HG02870 (cell line): Measurements from ENCODE around the gene POLR2C.

ENCODE experiments used
- ATAC-seq: cut with Tn5 transposase; IDR thresholded peaks from one replicate; pipeline ENCODE4 v1.9.1; 2021; ENCODE audit warnings: mild to moderate bottlenecking, moderate library complexity; ENCODE audit not compliant: unreplicated experiment

Gene POLR2C

DNA sequence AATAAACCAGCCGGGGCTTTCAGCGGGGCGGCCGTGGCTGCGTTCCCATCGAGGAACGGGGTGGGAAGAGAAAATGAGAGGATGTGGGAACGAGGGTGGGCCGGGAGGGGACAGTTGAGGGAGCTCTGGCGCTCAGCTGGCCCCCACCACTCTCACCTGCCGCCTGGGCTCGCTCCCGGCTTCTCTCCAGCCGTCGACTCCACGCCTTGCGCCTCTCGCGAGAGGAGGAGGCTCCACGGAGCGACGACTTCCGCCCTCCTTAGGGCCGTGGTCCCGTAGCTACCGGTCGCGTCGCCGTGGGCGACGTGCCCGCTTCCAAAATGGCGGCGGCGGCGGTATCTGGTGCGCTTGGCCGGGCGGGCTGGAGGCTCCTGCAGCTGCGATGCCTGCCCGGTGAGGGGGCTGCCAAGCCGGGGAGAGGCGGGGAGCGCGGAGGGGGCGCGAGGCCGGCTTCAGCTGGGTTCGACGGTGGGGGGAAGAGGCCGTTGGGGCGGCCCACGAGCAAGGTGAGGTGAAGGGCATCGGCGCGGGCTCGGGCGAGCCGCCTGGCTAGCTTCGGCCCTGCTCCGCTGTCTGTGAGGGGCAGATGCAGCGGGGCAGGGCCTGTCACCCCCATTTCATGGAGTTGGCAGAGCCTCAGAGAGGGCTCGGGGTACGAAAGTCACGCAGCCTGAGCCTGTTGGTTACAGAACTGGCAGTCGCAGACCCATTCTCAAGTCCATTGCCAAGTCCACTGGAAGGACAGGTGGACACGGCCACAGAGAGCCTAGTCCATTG is 15.1 kb upstream of the POLR2C start, which contains the start of the genes CIAPIN1 and COQ9:
Gene CIAPIN1, minus strand, starts transcription at position 200 of the 777 bp plus-strand sequence. CDS start 6,457 bp downstream, outside the sequence.
Gene COQ9, plus strand, starts transcription at position 294 of the 777 bp plus-strand sequence. Its CDS starts 27 bp downstream, at position 321.
- ATAC-seq = peak; percentile 97

DNA sequence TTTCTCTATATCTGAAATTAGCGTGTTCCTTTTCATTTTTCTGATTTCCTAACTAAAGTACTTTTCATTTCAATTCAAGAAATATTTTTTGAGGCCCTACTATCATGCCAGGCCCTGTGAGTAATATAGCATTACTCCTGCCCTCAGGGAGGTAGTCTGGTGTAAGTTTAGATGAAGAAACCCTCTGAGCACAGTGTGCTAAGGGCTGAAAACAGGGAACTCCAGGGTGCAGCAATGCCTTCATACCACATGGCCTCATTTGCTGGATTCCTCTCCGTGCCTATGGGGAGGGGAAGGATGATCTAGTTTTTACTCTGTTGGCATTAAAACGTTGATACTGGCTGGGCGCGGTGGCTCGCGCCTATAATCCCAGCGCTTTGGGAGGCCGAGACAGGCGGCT is 10.5 kb upstream of the POLR2C start:
- ATAC-seq = no peak

DNA sequence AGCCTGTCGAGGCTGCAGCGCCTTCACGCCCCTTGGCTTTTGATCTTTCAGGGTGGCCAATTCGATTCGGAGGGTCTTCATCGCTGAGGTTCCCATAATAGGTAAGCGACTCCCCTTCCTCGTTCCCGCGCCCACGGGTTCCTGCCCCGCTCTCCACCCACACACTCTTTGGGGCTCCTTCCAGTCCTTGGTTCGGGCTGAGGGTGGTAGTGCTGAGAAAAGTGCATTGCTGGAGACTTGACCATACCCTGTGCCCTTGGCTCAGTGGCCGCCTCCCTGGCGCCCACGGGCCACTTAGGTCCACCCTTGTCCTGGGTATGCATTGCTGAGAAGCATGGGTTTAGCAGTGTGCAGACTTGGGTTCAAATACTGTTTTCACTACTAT is 491 bp downstream of the POLR2C start:
- no peak for ATAC-seq

DNA sequence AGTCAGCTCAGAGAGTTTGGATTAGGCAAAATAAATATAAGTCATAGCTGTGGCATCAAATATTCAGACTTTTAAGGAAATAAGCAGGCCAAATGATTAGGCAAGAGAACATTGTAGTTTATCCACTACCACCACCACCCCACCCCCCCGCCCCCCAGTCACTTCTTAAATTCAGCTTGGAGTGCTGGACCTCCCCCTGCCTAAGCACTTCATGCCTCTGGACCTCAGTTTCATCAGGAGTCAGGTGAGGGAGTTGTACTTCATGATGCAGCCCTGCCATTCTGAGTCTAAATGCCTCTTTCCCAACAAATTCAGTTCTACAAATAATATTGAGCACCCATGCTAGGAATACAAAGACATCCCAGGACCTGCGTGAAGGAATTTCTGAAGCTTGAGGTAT is 2.0 kb downstream of the POLR2C start:
- no peak for ATAC-seq

DNA sequence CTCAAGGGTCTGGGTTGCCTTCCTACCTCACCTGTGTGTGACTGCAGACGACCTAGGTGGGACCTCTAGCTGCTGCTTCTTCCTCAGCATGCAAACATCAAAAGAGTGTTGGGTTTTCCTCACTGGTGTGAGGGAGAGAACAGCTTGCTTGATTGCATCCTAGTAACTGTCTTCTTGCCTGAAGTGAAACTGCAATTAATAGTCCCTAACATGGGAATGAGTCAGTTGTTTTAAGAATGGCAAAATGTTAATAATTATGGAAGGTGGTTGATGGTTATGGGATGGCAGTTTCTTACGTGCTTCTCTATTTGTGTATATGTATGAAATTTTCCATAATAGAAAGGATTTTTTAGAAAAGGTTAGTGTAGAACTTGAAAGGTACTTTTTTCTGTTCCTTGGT is 5.9 kb downstream of the POLR2C start:
- ATAC-seq = no peak

DNA sequence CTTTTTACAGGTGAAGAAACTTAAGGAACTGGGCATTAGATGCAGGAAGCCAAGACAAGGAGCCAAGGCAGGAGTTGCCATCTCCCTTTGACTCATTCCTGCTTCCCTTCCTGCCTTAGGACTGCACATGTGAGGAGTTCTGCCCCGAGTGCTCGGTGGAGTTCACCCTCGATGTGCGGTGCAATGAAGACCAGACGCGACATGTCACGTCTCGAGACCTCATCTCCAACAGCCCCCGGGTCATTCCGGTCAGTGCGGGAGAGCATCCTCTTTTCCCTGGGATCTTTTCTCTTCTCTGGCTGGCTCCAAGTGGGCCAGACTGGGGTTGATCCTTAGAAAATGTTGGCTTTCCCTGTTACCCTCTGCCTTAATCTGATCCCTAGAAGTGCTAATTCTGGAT is 6.6 kb downstream of the POLR2C start:
- no peak for ATAC-seq

DNA sequence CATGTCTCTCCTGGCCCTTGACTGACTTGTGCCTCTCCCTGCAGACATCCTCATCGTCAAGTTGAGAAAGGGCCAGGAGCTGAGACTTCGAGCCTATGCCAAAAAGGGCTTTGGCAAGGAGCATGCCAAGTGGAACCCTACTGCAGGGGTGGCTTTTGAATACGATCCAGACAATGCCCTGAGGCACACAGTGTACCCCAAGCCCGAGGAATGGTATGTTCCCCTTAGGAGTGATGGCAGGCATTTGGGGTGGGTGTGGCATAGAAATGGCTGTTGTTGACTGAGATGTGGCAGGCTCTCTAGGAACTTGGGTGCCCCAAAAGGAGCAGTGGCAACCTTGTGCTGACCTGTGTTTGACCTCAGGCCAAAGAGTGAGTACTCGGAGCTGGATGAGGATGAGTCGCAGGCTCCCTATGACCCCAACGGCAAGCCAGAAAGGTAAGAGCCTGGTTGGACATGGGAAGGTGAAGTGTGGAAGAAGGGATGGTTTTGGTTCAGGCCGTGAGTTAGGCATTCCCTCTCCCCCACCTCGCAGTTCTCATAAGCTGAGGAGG is 7.5 kb downstream of the POLR2C start:
- ATAC-seq = no peak

DNA sequence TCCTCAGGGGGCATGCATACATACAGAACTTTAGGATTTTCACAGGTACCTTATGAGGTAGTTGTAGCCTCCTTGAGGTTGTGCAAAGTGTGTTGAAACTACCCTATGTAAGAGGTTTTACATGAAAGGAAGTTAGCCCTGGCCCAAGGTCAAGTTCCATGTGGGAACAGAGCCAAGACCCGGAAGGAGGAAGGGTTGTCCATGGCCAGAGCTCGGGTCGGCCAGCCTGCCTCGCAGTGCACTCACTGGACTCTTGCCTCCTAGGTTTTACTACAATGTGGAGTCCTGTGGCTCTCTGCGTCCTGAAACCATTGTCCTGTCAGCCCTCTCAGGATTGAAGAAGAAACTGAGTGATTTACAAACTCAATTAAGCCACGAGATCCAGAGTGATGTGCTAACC is 8.2 kb downstream of the POLR2C start:
- no peak for ATAC-seq

DNA sequence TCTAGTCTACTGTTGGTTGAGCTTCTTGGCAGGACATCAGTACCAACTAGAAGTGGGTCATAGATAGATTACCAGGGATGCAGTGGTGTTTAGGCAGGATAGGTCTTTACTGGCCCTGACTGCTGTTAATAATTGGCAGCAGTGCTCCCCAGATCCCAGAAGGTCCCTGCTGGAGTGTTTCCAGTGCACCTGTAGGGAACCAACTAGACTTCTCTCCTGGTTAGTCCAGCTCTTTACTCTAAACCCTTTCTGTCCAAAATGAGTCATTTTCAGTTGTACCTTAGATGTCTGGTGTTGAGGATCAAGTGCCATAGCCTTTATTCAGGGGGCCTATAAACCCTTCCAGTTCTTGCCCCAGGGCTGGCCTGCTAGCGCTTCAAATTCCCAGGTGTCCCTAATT is 8.7 kb downstream of the POLR2C start:
- ATAC-seq = no peak

DNA sequence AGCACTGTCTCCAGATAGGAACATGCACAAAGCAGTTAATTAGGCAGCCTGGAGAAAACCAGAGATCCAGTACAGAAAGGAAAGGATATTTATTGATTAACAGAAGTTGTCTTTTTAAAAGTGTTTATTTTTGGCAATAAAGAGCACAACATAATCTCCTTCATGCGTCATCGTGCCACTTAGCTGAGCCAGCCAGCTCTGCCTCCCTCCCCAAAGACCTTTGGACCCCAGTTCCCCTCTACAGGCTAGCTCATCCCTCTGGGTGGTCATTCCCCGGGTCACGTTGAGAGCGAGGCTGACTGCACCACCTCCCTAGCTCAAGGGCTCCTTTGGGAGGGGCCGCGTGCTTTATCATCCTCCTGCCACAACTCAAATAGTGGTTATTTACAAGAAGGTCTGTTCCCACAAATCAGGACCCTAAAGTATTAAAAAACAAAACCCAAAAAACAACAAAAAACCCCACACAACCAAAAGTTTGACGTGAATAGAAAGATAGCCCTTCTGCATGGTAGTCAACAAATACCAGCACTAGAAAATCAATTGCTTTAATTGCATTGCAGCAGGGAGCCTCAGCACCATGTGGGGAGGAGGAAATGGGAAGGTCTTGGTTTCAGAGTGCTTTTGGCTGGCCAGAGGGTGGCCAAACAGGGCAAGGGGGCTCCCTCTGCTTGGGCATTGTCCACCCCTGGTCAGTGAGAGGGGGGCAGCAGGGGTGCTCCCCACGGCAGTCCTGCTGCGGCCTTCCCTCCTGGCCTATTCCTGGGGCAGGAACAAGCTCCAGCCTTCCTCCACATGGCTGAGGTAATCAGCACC is 9.6 kb downstream of the POLR2C start:
- no peak for ATAC-seq

DNA sequence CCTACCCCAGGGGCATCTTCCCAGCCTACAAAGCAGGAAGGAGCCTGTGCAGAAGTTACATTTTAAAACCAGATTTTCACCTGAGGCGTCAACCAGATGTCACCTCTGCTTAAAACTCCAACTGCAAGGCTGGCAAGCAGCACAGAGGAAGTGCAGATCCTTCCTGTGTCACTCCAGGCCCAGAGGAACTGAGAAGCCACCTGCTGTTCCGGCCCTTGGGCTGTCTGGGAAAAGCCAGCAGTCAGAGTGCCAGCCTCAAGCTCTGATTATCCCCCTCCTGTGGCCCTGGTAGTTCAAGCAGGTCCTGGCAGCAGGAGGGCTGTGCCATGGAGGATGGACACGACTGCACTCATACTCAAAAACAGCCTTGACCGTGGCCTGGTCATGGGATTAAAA is 10.2 kb downstream of the POLR2C start:
- no peak for ATAC-seq

DNA sequence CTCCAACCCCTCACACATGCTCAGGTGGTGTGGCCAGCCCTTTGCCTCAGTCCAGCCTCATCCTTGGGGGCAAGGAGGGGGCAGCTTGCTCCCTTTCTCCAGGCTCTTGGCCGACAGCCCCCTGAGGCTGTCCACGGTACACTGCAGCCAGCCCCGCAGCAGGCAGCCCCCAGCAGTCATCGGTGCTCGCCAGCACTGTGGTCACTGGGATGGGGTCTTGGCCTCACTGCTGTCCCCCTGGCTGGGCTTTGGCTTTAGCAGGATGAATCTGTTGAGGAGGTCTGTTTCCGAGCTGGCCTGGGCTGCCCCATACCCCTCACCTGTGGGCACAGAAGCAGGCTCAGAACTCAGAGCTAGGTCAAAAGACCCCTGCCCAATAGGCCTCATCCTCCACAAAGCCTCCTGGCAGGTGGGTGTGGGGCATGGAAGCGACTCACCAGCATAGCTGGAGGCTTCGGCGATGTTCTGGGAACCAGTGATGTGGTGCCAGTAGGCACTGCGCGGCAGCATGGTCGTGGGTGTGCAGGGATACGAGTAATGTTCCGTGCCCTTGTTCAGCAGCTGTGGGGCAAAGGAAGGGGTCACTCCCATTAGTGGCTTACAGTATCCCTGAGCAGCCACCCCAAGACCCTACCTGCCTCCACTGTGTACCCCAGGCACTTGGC is 10.8 kb downstream of the POLR2C start:
- ATAC-seq = no peak

DNA sequence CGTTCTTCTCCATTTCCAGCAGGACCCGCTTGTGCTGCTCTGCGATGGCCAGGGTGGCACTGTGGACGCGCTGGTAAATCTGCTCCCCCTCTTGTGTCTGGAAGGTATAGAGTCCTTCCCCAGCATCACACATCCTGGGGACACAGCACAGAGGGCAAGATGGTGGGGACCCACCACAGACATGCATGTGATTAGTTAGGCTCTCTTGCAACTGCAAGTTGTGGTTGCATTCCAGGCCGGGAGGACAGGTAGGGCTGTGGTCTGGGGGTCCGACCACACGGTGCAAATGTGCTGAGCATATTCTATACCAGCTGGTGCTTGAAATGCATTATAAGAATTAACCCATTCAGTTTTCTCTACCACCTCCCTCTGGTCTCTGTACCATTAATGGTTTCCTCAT is 11.4 kb downstream of the POLR2C start:
- ATAC-seq = no peak

DNA sequence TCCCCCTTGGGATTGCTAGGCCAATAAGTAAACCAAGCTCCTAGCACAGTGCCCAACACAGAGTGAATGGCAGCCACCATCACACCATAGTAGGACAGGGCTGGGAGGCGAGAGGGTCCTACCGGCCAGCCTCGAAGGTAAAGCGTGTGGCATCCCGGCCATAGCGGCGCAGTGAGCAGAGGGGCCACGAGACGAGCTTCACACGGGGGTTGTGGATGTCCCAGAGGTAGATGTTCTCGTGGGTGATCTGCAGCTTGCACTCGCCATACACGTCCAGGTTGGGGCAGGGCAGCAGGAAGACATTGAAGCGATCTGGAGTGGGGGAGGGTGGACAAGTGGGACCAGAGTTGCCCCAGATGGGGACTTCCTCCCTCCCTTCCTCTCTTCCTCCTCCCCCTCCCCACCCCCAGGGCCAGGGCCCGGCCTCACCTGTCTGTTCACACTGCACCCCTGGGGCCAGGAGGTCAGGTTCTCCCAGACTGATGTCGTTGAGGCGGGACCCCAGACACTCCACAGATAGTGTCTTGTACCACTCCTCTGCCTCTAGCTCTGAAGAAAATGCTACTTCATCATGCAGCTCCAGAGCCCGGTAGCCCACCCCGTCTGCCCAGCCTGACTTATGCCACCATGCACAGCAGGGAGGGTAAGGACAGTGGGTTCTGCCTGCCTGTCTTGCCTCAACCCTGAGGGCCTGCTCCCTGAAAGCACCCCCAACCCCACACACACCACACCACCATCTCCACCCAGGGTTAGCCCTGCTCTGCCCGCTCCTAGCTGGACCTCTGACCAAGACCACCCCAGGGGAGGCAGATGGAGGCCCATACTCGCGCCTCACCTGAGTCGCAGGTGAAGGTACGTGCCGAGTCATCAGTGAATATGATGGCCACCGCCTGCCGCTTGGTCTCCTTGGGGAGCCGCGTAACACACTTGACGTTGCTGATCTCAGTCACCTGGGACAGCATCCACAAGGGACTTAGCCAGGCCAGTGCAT is 12.5 kb downstream of the POLR2C start:
- no peak for ATAC-seq

DNA sequence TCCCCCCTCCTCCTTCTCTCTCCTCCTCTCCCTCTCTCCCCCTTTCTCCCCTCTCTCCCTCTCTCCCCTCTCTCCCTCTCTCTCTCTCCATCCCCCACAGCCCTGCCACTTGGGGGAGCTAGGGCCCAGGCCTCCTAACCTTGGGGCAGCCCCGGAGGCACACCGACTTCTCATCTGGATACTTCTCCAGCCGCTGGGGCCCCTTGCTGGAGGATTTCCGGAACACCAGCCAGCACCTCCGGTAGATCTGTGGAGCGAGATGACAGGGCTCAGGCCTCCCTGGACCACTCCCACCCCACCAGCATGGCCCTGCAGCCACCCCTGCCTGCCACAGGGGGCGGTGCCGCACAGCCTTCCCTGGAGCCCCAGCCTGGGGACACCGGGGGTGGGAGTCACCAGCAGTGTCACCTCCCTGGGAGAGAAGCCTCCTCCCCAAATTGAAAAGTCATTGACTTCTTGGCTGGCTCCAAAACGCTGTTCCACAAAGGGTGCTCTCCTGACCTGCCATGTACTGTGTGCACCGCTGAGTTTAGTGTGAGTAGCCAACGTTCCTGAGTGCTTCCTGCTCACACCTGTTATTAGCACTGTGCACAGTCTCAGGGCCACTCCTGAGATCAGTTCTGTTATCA is 13.3 kb downstream of the POLR2C start:
- ATAC-seq = peak; percentile 83

DNA sequence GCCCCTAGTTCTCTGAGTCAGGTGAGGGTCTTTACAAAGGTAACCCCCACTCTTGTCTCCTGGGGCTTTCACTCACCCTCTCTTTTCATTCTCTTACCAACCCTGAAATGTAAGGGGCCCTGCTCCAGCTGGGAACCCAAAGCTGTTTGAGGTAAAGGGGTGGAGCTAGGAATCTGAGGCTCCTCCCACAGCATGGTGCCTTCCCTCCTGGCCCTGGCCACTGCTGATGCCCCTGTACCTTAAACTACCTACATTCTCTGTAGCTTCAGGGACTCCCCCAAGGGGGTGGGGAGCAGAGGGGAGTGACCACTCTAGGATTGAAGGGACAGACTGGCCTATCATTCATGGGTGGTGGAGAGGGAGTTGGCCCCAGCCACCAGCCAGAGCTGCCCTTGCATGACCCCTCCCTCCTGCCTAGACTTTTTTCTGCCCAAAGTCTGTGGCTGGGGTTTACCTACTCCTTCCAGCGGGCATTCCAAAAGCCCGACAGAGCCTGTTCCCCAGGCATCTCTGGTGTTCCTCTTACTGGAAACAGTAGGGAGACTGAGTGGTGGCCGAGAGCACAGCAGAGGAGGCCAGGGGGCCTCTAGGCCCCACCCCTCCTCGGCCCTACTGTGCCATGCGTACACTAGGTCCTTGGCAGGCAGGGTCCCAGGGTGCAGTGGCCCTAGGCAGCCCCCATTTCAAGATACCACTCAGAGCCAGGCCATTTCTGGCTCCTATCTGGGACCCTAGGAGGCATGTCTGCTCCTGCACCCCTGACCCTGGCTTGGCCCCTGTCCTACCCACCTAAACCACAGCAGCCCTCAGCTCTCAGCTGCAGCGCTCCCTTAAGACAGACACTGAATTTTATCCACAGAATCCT is 14.3 kb downstream of the POLR2C start:
- ATAC-seq = no peak

DNA sequence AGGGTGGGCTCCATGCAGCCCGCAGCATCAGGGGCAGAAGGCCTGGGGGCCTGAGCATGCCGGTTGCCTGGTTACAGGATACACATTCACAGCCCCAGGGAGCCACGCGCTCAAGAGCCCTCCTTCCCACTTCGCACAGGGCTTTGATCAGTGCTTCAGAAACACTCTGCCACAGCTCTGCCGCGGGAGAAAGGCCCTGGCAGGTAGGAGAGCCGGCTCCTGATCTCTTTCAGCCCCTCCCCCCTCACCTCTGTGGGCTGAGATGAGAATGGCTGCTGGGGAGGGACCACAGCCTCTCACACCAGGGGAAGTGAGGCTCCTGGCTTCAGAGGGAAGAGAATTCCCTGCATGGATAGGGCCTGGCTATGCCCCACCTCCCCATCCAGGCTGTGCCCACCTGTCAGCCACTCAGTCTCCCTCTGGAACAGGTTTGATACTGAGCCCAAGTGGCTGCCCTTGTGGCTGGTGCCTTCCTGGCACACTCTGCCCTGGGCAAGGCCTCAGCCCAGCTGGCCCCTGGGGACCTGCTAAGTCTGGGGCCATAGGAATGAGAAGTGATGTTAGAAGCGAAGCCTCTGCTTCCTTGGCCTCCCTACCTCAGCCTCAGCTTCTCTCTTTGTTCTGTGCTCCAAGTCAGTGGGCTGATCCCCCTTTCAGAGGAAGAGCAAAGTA is 15.2 kb downstream of the POLR2C start:
- ATAC-seq = no peak
